Measurements from ENCODE around the gene KLK6. TPM values are rescaled to one million over a fixed set of nuclear protein-coding genes. Genes with fewer than 3 reads are reported as not detected.

KLK6 gene
- total and polyA plus RNA-seq, 2 of the 13 experiments (the other 11 are each of a cell fraction or from before 2014, with no cell fraction given) = 0.15 to 1.8 TPM

DNA sequence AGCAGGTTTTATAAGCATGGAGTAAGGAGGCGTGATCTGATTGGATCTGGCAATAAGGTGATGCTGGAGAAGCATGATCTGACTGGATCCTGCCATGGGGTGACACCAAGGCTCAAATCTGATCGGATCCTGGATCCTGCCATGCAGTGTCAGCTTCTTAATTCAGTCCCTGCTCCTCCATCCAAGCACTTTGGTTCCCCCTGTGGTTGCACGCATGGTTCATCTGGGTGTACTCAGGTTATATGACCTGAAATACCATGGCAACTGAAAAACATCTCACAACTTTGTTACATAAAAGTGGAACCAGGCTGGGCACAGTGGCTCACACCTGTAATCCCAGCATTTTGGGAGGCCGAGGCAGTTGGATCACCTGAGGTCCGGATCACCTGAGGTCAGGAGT, 40.6 kb downstream of the KLK6 start:
- Histone ChIP-seq H3K4me2 (ENCODE audit: low read depth, low read length) (no peak overlapping the region), H3K27ac (ENCODE audit: extremely low read length, insufficient read depth, low read length) (no peak overlapping the region), H2AFZ (ENCODE audit: low read length) (no peak overlapping the region), H3K79me2 (ENCODE audit: insufficient read depth, low read length) (no peaks in the 10 kb centered on the region), H4K20me1 (ENCODE audit: insufficient read depth, low read length) (no peaks in the 10 kb centered on the region), H3K9ac (ENCODE audit: insufficient read depth, low read depth, low read length) (no peak overlapping the region), H3K27me3 (ENCODE audit: control insufficient read depth in 1 of 2, insufficient read depth in 2 of 2, low read length in 2 of 2) (no peaks in the 10 kb centered on the region; a peak in 1 of 5 replicates), H3K4me1 (ENCODE audit: insufficient read depth, low read length) (no peaks in the 10 kb centered on the region), H3K36me3 (replicated peaks in 1 of 2; ENCODE audit: control insufficient read depth in 1 of 2, insufficient read depth in 2 of 2, low read length in 2 of 2) (no peaks in the 10 kb centered on the region), H3K9me3 (ENCODE audit: low read length) (no peaks in the 10 kb centered on the region), H3K4me3 (replicated peaks in 1 of 3; ENCODE audit: insufficient read depth in 1 of 3, low read depth in 2 of 3, low read length in 3 of 3) (no peak overlapping the region)
- POLR2A ChIA-PET = no interaction called here
- ATAC-seq (no peak), FAIRE-seq (no peak), DNase-seq (ENCODE audit: low spot score) (no peak)
- BruUV-seq (replicated peaks) = no TSS peak
- in situ Hi-C loops (cut with HindIII; ENCODE audit: extremely low pct_ligation_motif_present, low pct_unique_long_range_greater_than_20kb) = loop anchor here (25.0 kb wide), 1 partner anchor 158 kb away; the partner anchor contains the start of gene KLK14
- CTCF ChIA-PET (ENCODE audit: low intra/inter-chr PET ratio, low total read pairs) = interaction anchor here (0.8 kb wide), 1 partner anchor 88 kb away, joined by 3 read pairs; no protein-coding TSS in a partner anchor
- intact Hi-C loops (cut with micrococcal nuclease; ENCODE audit: unreplicated experiment) = no loop called here
- WGBS (ENCODE audit: low lambda C conversion rate) = 45% methylated on average over 3 of the region's 5 CpGs
- no peak for TF ChIP-seq SMARCC2 (IDR thresholded peaks at IDR 0.05)
- TF ChIP-seq KDM4B (CRISPR knock-in tag; IDR thresholded peaks at IDR 0.05) = no peak
- TF ChIP-seq, protein P1, sequence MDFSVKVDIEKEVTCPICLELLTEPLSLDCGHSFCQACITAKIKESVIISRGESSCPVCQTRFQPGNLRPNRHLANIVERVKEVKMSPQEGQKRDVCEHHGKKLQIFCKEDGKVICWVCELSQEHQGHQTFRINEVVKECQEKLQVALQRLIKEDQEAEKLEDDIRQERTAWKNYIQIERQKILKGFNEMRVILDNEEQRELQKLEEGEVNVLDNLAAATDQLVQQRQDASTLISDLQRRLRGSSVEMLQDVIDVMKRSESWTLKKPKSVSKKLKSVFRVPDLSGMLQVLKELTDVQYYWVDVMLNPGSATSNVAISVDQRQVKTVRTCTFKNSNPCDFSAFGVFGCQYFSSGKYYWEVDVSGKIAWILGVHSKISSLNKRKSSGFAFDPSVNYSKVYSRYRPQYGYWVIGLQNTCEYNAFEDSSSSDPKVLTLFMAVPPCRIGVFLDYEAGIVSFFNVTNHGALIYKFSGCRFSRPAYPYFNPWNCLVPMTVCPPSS (IDR thresholded peaks at IDR 0.05) = no peak
- TF ChIP-seq, protein P2, sequence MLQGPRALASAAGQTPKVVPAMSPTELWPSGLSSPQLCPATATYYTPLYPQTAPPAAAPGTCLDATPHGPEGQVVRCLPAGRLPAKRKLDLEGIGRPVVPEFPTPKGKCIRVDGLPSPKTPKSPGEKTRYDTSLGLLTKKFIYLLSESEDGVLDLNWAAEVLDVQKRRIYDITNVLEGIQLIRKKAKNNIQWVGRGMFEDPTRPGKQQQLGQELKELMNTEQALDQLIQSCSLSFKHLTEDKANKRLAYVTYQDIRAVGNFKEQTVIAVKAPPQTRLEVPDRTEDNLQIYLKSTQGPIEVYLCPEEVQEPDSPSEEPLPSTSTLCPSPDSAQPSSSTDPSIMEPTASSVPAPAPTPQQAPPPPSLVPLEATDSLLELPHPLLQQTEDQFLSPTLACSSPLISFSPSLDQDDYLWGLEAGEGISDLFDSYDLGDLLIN (CRISPR knock-in tag; IDR thresholded peaks at IDR 0.05; ENCODE audit: borderline replicate concordance) = no peak
- TF ChIP-seq, protein P3, sequence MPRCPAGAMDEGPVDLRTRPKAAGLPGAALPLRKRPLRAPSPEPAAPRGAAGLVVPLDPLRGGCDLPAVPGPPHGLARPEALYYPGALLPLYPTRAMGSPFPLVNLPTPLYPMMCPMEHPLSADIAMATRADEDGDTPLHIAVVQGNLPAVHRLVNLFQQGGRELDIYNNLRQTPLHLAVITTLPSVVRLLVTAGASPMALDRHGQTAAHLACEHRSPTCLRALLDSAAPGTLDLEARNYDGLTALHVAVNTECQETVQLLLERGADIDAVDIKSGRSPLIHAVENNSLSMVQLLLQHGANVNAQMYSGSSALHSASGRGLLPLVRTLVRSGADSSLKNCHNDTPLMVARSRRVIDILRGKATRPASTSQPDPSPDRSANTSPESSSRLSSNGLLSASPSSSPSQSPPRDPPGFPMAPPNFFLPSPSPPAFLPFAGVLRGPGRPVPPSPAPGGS (CRISPR knock-in tag; IDR thresholded peaks at IDR 0.05) = no peak
- TF ChIP-seq, protein P4, sequence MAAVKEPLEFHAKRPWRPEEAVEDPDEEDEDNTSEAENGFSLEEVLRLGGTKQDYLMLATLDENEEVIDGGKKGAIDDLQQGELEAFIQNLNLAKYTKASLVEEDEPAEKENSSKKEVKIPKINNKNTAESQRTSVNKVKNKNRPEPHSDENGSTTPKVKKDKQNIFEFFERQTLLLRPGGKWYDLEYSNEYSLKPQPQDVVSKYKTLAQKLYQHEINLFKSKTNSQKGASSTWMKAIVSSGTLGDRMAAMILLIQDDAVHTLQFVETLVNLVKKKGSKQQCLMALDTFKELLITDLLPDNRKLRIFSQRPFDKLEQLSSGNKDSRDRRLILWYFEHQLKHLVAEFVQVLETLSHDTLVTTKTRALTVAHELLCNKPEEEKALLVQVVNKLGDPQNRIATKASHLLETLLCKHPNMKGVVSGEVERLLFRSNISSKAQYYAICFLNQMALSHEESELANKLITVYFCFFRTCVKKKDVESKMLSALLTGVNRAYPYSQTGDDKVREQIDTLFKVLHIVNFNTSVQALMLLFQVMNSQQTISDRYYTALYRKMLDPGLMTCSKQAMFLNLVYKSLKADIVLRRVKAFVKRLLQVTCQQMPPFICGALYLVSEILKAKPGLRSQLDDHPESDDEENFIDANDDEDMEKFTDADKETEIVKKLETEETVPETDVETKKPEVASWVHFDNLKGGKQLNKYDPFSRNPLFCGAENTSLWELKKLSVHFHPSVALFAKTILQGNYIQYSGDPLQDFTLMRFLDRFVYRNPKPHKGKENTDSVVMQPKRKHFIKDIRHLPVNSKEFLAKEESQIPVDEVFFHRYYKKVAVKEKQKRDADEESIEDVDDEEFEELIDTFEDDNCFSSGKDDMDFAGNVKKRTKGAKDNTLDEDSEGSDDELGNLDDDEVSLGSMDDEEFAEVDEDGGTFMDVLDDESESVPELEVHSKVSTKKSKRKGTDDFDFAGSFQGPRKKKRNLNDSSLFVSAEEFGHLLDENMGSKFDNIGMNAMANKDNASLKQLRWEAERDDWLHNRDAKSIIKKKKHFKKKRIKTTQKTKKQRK (IDR thresholded peaks at IDR 0.05; ENCODE audit: low read length) = no peak
- TF ChIP-seq, protein P5, sequence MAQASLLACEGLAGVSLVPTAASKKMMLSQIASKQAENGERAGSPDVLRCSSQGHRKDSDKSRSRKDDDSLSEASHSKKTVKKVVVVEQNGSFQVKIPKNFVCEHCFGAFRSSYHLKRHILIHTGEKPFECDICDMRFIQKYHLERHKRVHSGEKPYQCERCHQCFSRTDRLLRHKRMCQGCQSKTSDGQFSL (CRISPR knock-in tag; IDR thresholded peaks at IDR 0.05) = no peak
- TF ChIP-seq ZNF563 (CRISPR knock-in tag; IDR thresholded peaks at IDR 0.05) = no peak
- TF ChIP-seq, protein P6, sequence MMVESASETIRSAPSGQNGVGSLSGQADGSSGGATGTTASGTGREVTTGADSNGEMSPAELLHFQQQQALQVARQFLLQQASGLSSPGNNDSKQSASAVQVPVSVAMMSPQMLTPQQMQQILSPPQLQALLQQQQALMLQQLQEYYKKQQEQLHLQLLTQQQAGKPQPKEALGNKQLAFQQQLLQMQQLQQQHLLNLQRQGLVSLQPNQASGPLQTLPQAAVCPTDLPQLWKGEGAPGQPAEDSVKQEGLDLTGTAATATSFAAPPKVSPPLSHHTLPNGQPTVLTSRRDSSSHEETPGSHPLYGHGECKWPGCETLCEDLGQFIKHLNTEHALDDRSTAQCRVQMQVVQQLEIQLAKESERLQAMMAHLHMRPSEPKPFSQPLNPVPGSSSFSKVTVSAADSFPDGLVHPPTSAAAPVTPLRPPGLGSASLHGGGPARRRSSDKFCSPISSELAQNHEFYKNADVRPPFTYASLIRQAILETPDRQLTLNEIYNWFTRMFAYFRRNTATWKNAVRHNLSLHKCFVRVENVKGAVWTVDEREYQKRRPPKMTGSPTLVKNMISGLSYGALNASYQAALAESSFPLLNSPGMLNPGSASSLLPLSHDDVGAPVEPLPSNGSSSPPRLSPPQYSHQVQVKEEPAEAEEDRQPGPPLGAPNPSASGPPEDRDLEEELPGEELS (CRISPR knock-in tag; IDR thresholded peaks at IDR 0.05) = no peak
- TF ChIP-seq ZSCAN20 (CRISPR knock-in tag; IDR thresholded peaks at IDR 0.05; ENCODE audit: borderline replicate concordance) = no peak
- no peak for TF ChIP-seq ARID2 (CRISPR knock-in tag; IDR thresholded peaks at IDR 0.05; ENCODE audit: borderline replicate concordance)
- TF ChIP-seq ZBTB38 (CRISPR knock-in tag; IDR thresholded peaks at IDR 0.05) = no peak
- no peak for TF ChIP-seq DNMT1 (CRISPR knock-in tag; IDR thresholded peaks at IDR 0.05)
- no peak for TF ChIP-seq FOXM1 (CRISPR knock-in tag; IDR thresholded peaks at IDR 0.05)
- TF ChIP-seq NR2F6 (IDR thresholded peaks at IDR 0.05) = no peak
- TF ChIP-seq NR2F6 (CRISPR knock-in tag; IDR thresholded peaks at IDR 0.05) = no peak
- TF ChIP-seq SKI (IDR thresholded peaks at IDR 0.05; ENCODE audit: partially characterized antibody) = no peak

All from HepG2 (cell line).